GM20000 (cell line): ENCODE measurements around the gene PRSS21.

ENCODE experiments used
- DNase-seq: peaks from one replicate; pipeline ENCODE4 v3.0.0; 2012; ENCODE audit warnings: low spot score
- TF ChIP-seq, protein P1 (sequence below): IDR thresholded peaks from 2 replicates; pipeline ENCODE4 v1.5.1; 2012; ENCODE audit warnings: mild to moderate bottlenecking, control low read depth; ENCODE audit errors: extremely low read depth, missing control alignments

Gene PRSS21

DNA sequence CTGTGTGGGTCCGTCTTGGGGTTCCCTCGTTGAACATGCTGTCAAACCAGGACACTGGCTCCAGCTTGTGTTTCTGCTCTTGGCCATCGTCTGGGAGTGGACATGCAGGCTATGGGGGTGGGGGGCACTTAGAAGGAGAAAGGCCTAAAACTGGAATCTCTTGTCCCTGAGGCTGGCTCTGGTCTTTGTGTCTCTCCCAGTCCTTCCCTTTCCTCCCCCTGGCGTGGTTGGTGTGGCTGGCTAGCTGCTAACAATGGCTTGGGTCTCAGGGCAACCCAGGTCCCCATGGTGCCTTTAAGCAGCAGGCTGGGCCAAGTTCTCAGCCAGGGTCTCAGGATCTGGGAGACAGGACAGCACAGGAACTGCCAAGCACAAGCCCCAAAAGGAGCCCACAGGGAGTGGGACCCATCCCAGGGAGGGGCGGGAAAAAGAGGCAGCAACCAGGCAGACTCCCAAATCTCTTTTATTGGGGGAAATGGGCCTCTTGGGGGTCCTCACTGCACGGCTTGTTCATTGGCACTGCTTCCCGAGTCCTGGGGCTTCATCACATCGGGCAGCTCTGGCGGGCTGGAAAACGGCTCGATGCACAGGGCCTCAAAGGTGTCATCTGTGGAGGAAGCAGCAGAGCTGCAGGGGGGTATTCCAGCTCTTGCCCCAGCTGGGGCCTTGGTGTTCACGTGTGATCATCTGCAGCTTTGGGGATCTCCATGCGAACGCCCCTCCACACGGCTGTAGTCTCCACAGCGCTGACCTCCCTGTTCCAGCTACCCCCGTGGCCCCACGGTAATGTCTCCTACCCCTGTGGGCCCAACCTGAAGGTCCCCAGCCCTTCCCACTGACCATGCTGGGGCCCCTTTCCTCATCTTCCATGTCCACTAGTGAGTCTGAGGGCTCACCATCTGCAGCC, 45.3 kb upstream of the PRSS21 start:
- TF ChIP-seq, protein P1, sequence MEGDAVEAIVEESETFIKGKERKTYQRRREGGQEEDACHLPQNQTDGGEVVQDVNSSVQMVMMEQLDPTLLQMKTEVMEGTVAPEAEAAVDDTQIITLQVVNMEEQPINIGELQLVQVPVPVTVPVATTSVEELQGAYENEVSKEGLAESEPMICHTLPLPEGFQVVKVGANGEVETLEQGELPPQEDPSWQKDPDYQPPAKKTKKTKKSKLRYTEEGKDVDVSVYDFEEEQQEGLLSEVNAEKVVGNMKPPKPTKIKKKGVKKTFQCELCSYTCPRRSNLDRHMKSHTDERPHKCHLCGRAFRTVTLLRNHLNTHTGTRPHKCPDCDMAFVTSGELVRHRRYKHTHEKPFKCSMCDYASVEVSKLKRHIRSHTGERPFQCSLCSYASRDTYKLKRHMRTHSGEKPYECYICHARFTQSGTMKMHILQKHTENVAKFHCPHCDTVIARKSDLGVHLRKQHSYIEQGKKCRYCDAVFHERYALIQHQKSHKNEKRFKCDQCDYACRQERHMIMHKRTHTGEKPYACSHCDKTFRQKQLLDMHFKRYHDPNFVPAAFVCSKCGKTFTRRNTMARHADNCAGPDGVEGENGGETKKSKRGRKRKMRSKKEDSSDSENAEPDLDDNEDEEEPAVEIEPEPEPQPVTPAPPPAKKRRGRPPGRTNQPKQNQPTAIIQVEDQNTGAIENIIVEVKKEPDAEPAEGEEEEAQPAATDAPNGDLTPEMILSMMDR = no peak
- no peak for DNase-seq

DNA sequence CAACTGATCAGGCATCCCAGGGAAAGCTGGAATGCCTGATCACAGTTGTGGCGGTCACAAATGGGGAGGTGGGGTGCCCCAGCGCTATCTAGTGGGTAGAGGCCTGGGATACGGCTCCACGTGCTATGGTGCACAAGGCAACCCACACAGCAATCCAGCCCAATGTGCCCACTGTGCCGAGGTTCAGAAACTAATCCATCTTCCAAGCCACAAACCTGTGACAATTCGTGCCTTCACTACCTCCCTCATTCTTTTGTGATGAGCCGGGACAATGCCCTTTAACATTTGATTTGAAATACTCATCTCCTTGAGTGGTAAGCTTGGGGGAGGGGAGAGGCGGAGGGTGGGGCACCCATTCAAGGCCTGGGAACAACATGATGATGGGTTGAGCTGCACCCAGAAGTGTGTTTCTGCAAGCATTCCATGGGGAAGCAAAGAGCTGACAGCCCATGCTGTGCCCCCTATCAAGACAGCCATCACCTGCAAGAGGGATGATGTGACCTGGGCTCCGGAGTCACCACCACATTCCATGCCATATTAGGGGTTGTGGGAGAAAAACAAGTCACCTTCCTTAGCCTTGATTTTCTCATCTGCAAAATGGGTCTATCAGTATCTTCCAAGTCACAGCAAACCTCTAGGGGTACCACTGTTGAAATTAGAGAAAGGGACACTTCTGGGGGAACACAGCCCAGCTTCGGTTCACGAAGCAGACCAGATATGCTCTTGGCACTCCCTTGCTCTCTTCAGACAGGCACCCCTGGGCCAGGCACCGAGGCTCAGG, 43.7 kb upstream of the PRSS21 start:
- TF ChIP-seq, protein P1 = no peak
- DNase-seq = no peak

- TF ChIP-seq, protein P1 = no peak
- DNase-seq = no peak
Observed at GRCh38 chr16:2774161-2774891, 42.7 kb upstream of the PRSS21 start.

DNA sequence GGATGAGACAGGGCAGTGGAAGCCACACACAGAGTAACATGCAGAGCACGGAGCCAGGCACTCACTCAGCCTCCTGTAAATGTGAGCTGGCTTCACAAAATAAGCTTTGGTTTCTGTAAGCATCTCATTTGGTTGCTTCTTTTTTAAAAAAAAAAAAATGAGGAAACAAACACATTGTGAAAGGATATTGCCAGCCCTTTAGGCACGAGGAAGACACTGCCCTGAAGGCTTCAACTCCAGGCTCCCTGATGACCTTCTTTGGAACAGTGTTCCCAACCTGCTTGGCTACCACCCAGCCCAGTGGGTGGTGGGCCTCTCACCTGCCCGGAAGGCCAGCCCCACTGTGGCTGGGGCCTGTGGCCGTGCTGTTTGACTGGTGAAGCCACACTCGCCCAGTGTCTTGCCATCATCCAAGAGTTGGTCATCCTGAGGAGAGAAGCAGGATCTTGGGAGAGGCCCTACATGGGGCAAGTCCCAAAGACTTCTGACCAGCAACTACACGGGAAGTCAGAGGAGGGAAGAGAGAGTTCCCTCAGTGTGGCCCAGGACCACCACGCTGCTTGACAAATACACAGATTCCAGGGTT, 41.8 kb upstream of the PRSS21 start:
- no peak for DNase-seq
- TF ChIP-seq, protein P1 = no peak

DNA sequence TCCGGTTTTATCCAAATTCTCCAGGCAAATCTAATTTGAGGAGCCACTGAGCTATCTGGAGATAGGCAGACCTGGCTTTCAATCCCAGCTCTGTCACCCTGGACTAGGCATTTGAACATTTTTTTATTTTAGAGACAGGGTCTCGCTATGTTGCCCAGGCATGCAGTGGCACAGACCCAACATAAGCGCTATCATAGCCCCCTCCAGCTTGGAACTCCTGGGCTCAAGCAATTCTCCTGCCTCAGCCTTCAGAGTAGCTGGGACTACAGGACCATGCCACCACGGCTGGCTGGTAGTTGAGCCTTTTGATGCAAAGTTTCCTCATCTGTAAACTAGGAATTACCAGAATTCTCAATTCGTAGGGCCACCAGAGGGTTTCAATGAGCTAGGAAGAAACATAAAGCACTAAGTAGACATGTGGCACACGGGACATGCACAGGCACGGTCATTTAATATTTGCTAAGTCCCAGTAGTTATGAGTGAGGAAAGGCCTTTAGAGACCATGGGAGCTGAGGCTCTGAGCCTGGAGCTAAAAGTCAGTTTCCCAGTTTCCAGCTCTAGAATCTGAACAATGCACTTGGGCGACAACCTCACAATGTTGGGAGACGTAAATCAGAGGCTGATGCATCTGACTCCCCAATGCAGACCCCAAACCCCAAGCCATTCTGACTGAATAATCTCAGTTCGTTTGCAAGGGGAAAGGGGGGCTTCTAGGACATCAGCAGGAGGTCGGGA, 41.1 kb upstream of the PRSS21 start:
- DNase-seq = no peak
- TF ChIP-seq, protein P1 = no peak

DNA sequence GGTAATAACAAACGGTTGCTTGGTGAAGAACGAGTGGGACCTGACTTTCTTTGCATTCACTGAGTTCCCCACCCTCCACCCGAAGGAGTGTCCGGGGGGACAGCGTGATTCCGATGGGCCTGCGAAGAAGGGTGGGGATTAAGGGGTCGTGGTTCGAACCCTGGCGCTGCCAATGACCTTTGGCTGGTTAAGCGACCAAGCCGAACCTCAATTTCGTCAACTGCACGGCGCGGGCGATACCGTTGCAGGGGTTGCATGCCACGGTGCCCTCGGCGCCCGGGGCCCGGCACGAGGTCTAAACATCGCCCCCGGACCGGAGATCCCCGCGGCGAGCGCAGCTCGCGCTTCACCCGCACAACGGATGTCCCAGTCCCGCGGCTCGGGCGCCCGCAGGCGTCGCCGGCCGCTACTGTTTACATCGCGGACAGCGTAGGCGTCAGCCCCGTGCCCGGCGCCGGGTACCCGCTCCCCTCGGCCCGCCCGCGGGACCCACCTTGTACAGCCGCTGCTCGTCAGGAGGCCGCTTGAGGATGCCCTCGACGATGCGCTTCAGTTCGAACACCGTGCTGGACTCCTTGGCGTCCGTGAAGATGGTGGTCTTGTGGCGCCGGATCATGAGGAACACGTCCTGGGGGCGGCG, 40.4 kb upstream of the PRSS21 start:
- peak; percentile 66 for DNase-seq
- TF ChIP-seq, protein P1 = no peak
